K562 (cell line): Measurements from ENCODE around the gene LAMA1. TPM values are rescaled to one million over a fixed set of nuclear protein-coding genes. Genes with fewer than 3 reads are reported as not detected.

ENCODE experiments used
- ARHGAP35 ChIP-seq: fragments of 450-650 bp; IDR thresholded peaks from 2 replicates; pipeline ENCODE4 v1.6.1; 2018; ENCODE audit not compliant: partially characterized antibody
- BMI1 ChIP-seq: fragments of 150-350 bp; IDR thresholded peaks from 2 replicates; pipeline ENCODE4 v1.6.1; 2014; ENCODE audit warnings: low read length
- CEBPG ChIP-seq, 3 experiments: fragments of 200-800 bp in 1 of 3; sonication (Bioruptor generic) in 1 of 3; sonication (generic) in 1 of 3; formaldehyde crosslinking in 1 of 3; IDR thresholded peaks in 2 of 3; conservative IDR thresholded peaks in 1 of 3; 2 replicates each; pipeline versions ENCODE4 v1.6.1 to v1.8.0; 2016 to 2022; ENCODE audit warnings: missing compliant biosample characterization in 2 of 3, missing genetic modification characterization in 2 of 3, mild to moderate bottlenecking in 1 of 3, missing genetic modification reagents in 1 of 3
- DNMT1 ChIP-seq: fragments of 450-650 bp; IDR thresholded peaks from 2 replicates; pipeline ENCODE4 v1.6.1; 2016; ENCODE audit warnings: antibody characterized with exemption, mild to moderate bottlenecking
- PKNOX1 ChIP-seq: fragments of 450-650 bp; IDR thresholded peaks from 2 replicates; pipeline ENCODE4 v1.6.1; 2016
- PRPF4 ChIP-seq: fragments of 200-400 bp; formaldehyde crosslinking; IDR thresholded peaks from one replicate; pipeline ENCODE4 v1.6.1; 2017; ENCODE audit warnings: low read length, low read depth, mild to moderate bottlenecking; ENCODE audit not compliant: insufficient read depth, poor library complexity, severe bottlenecking
- RNF219 ChIP-seq: fragments of 250-450 bp; sonication (Bioruptor Pico); IDR thresholded peaks from 2 replicates; pipeline ENCODE4 v1.5.0; 2022; ENCODE audit warnings: mild to moderate bottlenecking
- SREBF1 ChIP-seq: fragments of 150-350 bp; IDR thresholded peaks from 2 replicates; pipeline ENCODE4 v1.6.1; 2014; ENCODE audit warnings: antibody characterized with exemption, low read depth, low read length, borderline replicate concordance
- USF1 ChIP-seq: sonication (generic); formaldehyde crosslinking; IDR thresholded peaks from 2 replicates; pipeline ENCODE4 v1.9.0; 2022; ENCODE audit warnings: mild to moderate bottlenecking, missing genetic modification reagents
- ZBTB40 ChIP-seq, 2 experiments: fragments of 450-650 bp in 1 of 2; sonication (generic) in 1 of 2; formaldehyde crosslinking in 1 of 2; IDR thresholded peaks; 2 replicates each; pipeline versions ENCODE4 v1.7.1 to v1.9.0; 2016 to 2022; ENCODE audit warnings: inconsistent platforms in 1 of 2, mild to moderate bottlenecking in 1 of 2, missing genetic modification reagents in 1 of 2
- ZC3H8 ChIP-seq: fragments of 450-650 bp; IDR thresholded peaks from 2 replicates; pipeline ENCODE4 v1.6.1; 2017
- ZNF165 ChIP-seq: fragments of 250-450 bp; sonication (Bioruptor Pico); IDR thresholded peaks from 2 replicates; pipeline ENCODE4 v1.4.0; 2020; ENCODE audit warnings: borderline replicate concordance
- ZNF778 ChIP-seq: fragments of 450-650 bp; formaldehyde crosslinking; IDR thresholded peaks from 2 replicates; pipeline ENCODE4 v1.4.0; 2020; ENCODE audit warnings: mild to moderate bottlenecking, moderate library complexity
- polyA plus RNA-seq, 8 experiments: library from polyadenylated mRNA; depleted of rRNA in 4 of 8; stranded (reverse) in 5 of 8; unstranded in 3 of 8; fragments of >200 nt; fragmentation: Nextera tagmentation in 2 of 8; fragmentation: Illumina TruSeq in 1 of 8; extraction: Ambion mirVana in 2 of 8; extraction: Trizol in 1 of 8; gene quantifications; 2 replicates each; pipeline versions ENCODE4 v1.2.1 to v1.2.3, GENCODE V29; 2011 to 2014; ENCODE audit warnings: inconsistent platforms in 1 of 8, missing spikeins in 1 of 8
- total RNA-seq, 7 experiments: library from RNA; depleted of rRNA in 6 of 7; stranded (reverse); fragments of >200 nt in 6 of 7; fragmentation: Illumina TruSeq in 2 of 7; extraction: Trizol in 2 of 7; gene quantifications; 2 replicates each; pipeline versions ENCODE4 v1.2.1 to v1.2.3, GENCODE V29; 2011 to 2021; ENCODE audit warnings: low replicate concordance in 1 of 7

LAMA1 gene
- total and polyA plus RNA-seq, 9 of the 15 experiments (the other 6 are each of a cell fraction or from before 2014, with no cell fraction given), result 0.04 TPM; not detected in 8

DNA sequence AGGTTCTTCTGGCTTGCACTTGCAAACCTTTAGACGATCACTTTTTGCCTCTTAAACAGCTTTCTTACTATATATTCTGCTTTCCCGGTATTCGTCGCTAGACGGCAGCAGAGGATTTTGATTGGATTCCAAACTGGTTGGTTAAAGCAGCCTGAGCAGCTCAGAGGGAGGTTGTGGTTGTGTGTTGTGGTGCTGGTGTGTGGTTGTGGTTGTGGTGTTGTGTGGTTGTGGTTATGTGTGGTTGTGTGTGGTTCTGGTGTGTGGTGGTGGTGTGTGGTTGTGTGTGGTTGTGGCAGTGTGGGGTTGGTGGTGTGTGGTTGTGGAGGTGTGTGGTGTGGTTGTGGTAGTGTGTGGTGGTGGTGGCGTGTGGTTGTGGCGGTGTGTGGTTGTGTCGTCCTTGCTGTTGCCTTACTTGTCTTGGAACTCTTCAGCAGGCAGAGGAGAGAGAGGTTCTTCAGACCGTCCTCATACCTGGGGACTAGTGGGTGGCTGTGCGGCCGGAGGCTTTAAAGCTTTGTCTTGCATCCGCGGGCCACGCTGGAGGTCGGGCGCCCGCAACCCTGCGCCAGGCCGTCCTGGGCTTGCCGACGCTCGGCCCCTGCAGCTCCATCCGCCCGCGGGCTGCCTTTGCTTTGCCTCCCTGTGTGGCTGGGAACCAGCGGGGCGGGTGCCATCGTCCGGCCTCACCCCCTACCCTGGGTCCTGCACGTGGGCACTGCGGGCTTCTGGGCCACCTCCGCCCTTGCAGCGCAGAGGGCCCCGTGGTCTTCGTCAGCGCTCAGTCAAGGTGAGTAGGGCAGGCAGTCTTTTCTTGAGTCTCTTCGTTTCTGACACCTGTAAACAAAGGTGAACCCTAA, 197.3 kb downstream of the LAMA1 start (continued):
- TF ChIP-seq PKNOX1 (no peak), ZC3H8 (peak; percentile 65; the same call in 1 of the 2 replicates), ZNF778 (CRISPR knock-in tag) (no peak), ARHGAP35 (no peak), PRPF4 (no peak), SREBF1 (no peak), RNF219 (CRISPR knock-in tag) (no peak), ZBTB40 (IDR thresholded peaks at IDR 0.05) (no peak), ZBTB40 (CRISPR knock-in tag; IDR thresholded peaks at IDR 0.05) (no peak), USF1 (CRISPR knock-in tag) (no peak), DNMT1 (0 out of 2 replicates have a peak, but pooled peaks have one; percentile 67), CEBPG (CRISPR knock-in tag; IDR thresholded peaks at IDR 0.05) (no peak), CEBPG (tag; conservative IDR thresholded peaks at IDR 0.05 in 1 of 2, IDR thresholded peaks at IDR 0.05 in 1 of 2) (no peak), ZNF165 (CRISPR knock-in tag) (no peak), BMI1 (no peak)
